ENCODE results near the gene TMEM220. TPM values are rescaled to one million over a fixed set of nuclear protein-coding genes. Genes with fewer than 3 reads are reported as not detected.
"Not testable (repeated sequence)": the region's sequence is repeated elsewhere in the genome, so short reads cannot be mapped to it uniquely, and the experiment has no call there.

Gene TMEM220
- total RNA-seq, 1 donor from 2014 or later: 0.28 TPM

- no peak overlapping the region for H2AFZ ChIP-seq (replicated peaks)
- peaks cover 2% of the 10 kb centered on the region for H3K9me3 Mint-ChIP-seq
- H3K27ac ChIP-seq: no peak overlapping the region
- H4K20me1 ChIP-seq (ENCODE audit: low read depth): no peaks in the 10 kb centered on the region
- H3K36me3 Mint-ChIP-seq: no peaks in the 10 kb centered on the region
- peaks cover 6% of the 10 kb centered on the region for H3K27me3 Mint-ChIP-seq (ENCODE audit: insufficient read depth, low read depth)
- peaks cover 5% of the 10 kb centered on the region for H3K4me1 ChIP-seq
- peaks cover 6% of the 10 kb centered on the region for H3F3A ChIP-seq (ENCODE audit: low read depth)
- H3K79me2 ChIP-seq (ENCODE audit: low read depth): no peaks in the 10 kb centered on the region
- no peak overlapping the region for H3K4me3 ChIP-seq
- H3K27ac Mint-ChIP-seq: no peak overlapping the region
- no peak overlapping the region for H3K4me3 Mint-ChIP-seq
- DNase-seq (ENCODE audit: low spot score): no peak
- no peak overlapping the region for H3K4me2 ChIP-seq
- H3K9me3 ChIP-seq (ENCODE audit: low read depth): no peaks in the 10 kb centered on the region
- peaks cover 15% of the 10 kb centered on the region for H3K4me1 Mint-ChIP-seq
- peaks cover 7% of the 10 kb centered on the region for H3K27me3 ChIP-seq
- TF ChIP-seq CTCF (IDR thresholded peaks at IDR 0.05) (no peak), EZH2 (IDR thresholded peaks at IDR 0.05) (no peak), EZH2phosphoT487 (IDR thresholded peaks at IDR 0.05) (no peak)
- H3K9ac ChIP-seq: no peak overlapping the region
- H3K36me3 ChIP-seq: no peaks in the 10 kb centered on the region
Measured at GRCh38 chr17:10735821-10736220, 6.0 kb upstream of the TMEM220 start.

- no peaks in the 10 kb centered on the region for H3K36me3 Mint-ChIP-seq
- H3K4me3 ChIP-seq: no peak overlapping the region
- peaks cover 2% of the 10 kb centered on the region for H3K9me3 Mint-ChIP-seq
- H3K27ac Mint-ChIP-seq: no peak overlapping the region
- no peaks in the 10 kb centered on the region for H3K9me3 ChIP-seq (ENCODE audit: low read depth)
- no peak overlapping the region for H3K27ac ChIP-seq
- no peak for DNase-seq (ENCODE audit: low spot score)
- H3K4me2 ChIP-seq: no peak overlapping the region
- TF ChIP-seq EZH2phosphoT487 (IDR thresholded peaks at IDR 0.05): no peak
- no peak for TF ChIP-seq EZH2 (IDR thresholded peaks at IDR 0.05)
- no peak for TF ChIP-seq CTCF (IDR thresholded peaks at IDR 0.05)
- H3K4me3 Mint-ChIP-seq: no peak overlapping the region
- H2AFZ ChIP-seq (replicated peaks): no peak overlapping the region
- H3K79me2 ChIP-seq (ENCODE audit: low read depth): no peaks in the 10 kb centered on the region
- peaks cover 19% of the 10 kb centered on the region for H3K4me1 Mint-ChIP-seq
- no peaks in the 10 kb centered on the region for H3K36me3 ChIP-seq
- H3K27me3 Mint-ChIP-seq (ENCODE audit: insufficient read depth, low read depth): peaks cover 7% of the 10 kb centered on the region
- H3K9ac ChIP-seq: no peak overlapping the region
- peaks cover 8% of the 10 kb centered on the region for H3K4me1 ChIP-seq
- no peaks in the 10 kb centered on the region for H4K20me1 ChIP-seq (ENCODE audit: low read depth)
- peaks cover 10% of the 10 kb centered on the region for H3F3A ChIP-seq (ENCODE audit: low read depth)
- peaks cover 12% of the 10 kb centered on the region for H3K27me3 ChIP-seq
Measured at GRCh38 chr17:10735251-10735650, 5.4 kb upstream of the TMEM220 start.

GRCh38 chr17:10733666-10734065, 3.8 kb upstream of the TMEM220 start:
- Histone ChIP-seq H3K4me1 (peaks cover 8% of the 10 kb centered on the region), H3K79me2 (ENCODE audit: low read depth) (no peaks in the 10 kb centered on the region), H3K4me2 (no peak overlapping the region), H3F3A (ENCODE audit: low read depth) (peaks cover 25% of the 10 kb centered on the region), H3K27me3 (peaks cover 26% of the 10 kb centered on the region), H3K4me3 (no peak overlapping the region), H3K9ac (no peak overlapping the region), H3K9me3 (ENCODE audit: low read depth) (no peaks in the 10 kb centered on the region), H3K27ac (no peak overlapping the region), H2AFZ (replicated peaks) (no peak overlapping the region), H4K20me1 (ENCODE audit: low read depth) (no peaks in the 10 kb centered on the region), H3K36me3 (no peaks in the 10 kb centered on the region)
- DNase-seq (ENCODE audit: low spot score): no peak
- Mint-ChIP-seq H3K9me3 (peaks cover 2% of the 10 kb centered on the region), H3K4me1 (peaks cover 17% of the 10 kb centered on the region), H3K27ac (no peak overlapping the region), H3K27me3 (ENCODE audit: insufficient read depth, low read depth) (peaks cover 6% of the 10 kb centered on the region), H3K4me3 (no peak overlapping the region), H3K36me3 (no peaks in the 10 kb centered on the region)
- TF ChIP-seq CTCF (IDR thresholded peaks at IDR 0.05): no peak
- TF ChIP-seq EZH2 (IDR thresholded peaks at IDR 0.05): no peak
- TF ChIP-seq EZH2phosphoT487 (IDR thresholded peaks at IDR 0.05): no peak

- H3K36me3 ChIP-seq; H3K36me3 Mint-ChIP-seq; H3K4me3 ChIP-seq; H3K4me2 ChIP-seq; H3K9ac ChIP-seq; H3K27ac Mint-ChIP-seq; H3K27ac ChIP-seq; DNase-seq (ENCODE audit: low spot score); H3K79me2 ChIP-seq (ENCODE audit: low read depth); H3K9me3 ChIP-seq (ENCODE audit: low read depth); H3K4me3 Mint-ChIP-seq; H3K4me1 ChIP-seq; H2AFZ ChIP-seq (replicated peaks); H3K9me3 Mint-ChIP-seq; H3K27me3 Mint-ChIP-seq (ENCODE audit: insufficient read depth, low read depth); H4K20me1 ChIP-seq (ENCODE audit: low read depth): not testable (repeated sequence)
- Histone ChIP-seq H3F3A (ENCODE audit: low read depth) (peaks cover 25% of the 10 kb centered on the region), H3K27me3 (peaks cover 26% of the 10 kb centered on the region)
- H3K4me1 Mint-ChIP-seq: peaks cover 12% of the 10 kb centered on the region
Measured at GRCh38 chr17:10732121-10732520, 2.3 kb upstream of the TMEM220 start.
